GM19023 (cell line): ENCODE results near the gene ASS1.

Experiments
- ATAC-seq: cut with Tn5 transposase; IDR thresholded peaks from one replicate; pipeline ENCODE4 v1.9.1; 2021; ENCODE audit warnings: mild to moderate bottlenecking, moderate library complexity; ENCODE audit not compliant: unreplicated experiment

The ASS1 gene

GRCh38 chr9:130493476-130493875 lies 48.7 kb downstream of the ASS1 start:
- ATAC-seq: no peak

GRCh38 chr9:130495067-130495466 lies 50.3 kb downstream of the ASS1 start:
- ATAC-seq: no peak

- no peak for ATAC-seq
Measured at GRCh38 chr9:130497139-130497538, 52.4 kb downstream of the ASS1 start.

- ATAC-seq: no peak
Measured at GRCh38 chr9:130498298-130498917, 53.6 kb downstream of the ASS1 start.

- ATAC-seq: no peak
Measured at GRCh38 chr9:130498918-130499698, 54.3 kb downstream of the ASS1 start.

- no peak for ATAC-seq
Measured at GRCh38 chr9:130499804-130500263, 55.1 kb downstream of the ASS1 start.

- ATAC-seq: no peak
Measured at GRCh38 chr9:130500340-130501180, 55.8 kb downstream of the ASS1 start.

GRCh38 chr9:130501639-130502038 lies 56.9 kb downstream of the ASS1 start:
- no peak for ATAC-seq

GRCh38 chr9:130508218-130508617 lies 63.5 kb downstream of the ASS1 start:
- no peak for ATAC-seq

- no peak for ATAC-seq
Measured at GRCh38 chr9:130512199-130512598, 67.4 kb downstream of the ASS1 start.

GRCh38 chr9:130513078-130513477 lies 68.3 kb downstream of the ASS1 start:
- ATAC-seq: no peak

GRCh38 chr9:130518233-130518632 lies 73.5 kb downstream of the ASS1 start:
- ATAC-seq: no peak

- no peak for ATAC-seq
Measured at GRCh38 chr9:130518943-130519799, 74.4 kb downstream of the ASS1 start.

GRCh38 chr9:130519927-130520326 lies 75.2 kb downstream of the ASS1 start:
- ATAC-seq: no peak

GRCh38 chr9:130521715-130522114 lies 77.0 kb downstream of the ASS1 start:
- ATAC-seq: no peak

GRCh38 chr9:130522233-130522808 lies 77.6 kb downstream of the ASS1 start:
- ATAC-seq: no peak

- ATAC-seq: no peak
Measured at GRCh38 chr9:130523921-130524320, 79.2 kb downstream of the ASS1 start.

GRCh38 chr9:130526193-130526853 lies 81.6 kb downstream of the ASS1 start:
- ATAC-seq: no peak

GRCh38 chr9:130526854-130527650 lies 82.3 kb downstream of the ASS1 start:
- no peak for ATAC-seq
